Fibroblast of lung (primary cell): ENCODE data around the gene MEIS2. TPM values are rescaled to one million over a fixed set of nuclear protein-coding genes. Genes with fewer than 3 reads are reported as not detected.

Experiments used
- DNase-seq, 2 donors: peaks; one replicate each; pipeline versions ENCODE4 v3.0.0 to v3.0.0-alpha.2; 2010; ENCODE audit warnings: low read depth in 2 of 2
- H2AFZ ChIP-seq: 2 replicates; pipeline ENCODE4 v1.5.1; 2012; ENCODE audit warnings: low read length, control low read depth, inconsistent platforms
- H3K27ac ChIP-seq: 2 replicates; pipeline ENCODE4 v1.5.1; 2011; ENCODE audit warnings: low read length, control low read depth; ENCODE audit not compliant: insufficient read depth
- H3K27me3 ChIP-seq: 2 replicates; pipeline ENCODE4 v1.5.1; 2011; ENCODE audit warnings: mild to moderate bottlenecking, low read length; ENCODE audit not compliant: control insufficient read depth, insufficient read depth
- H3K36me3 ChIP-seq: 2 replicates; pipeline ENCODE4 v1.5.1; 2011; ENCODE audit warnings: low read length; ENCODE audit not compliant: control insufficient read depth, insufficient read depth
- H3K4me1 ChIP-seq: 2 replicates; pipeline ENCODE4 v1.5.1; 2011; ENCODE audit warnings: low read length; ENCODE audit not compliant: control insufficient read depth, insufficient read depth; ENCODE audit errors: extremely low read depth
- H3K4me2 ChIP-seq: 2 replicates; pipeline ENCODE4 v1.5.1; 2011; ENCODE audit warnings: low read length, control low read depth; ENCODE audit not compliant: insufficient read depth; ENCODE audit errors: extremely low read depth
- H3K4me3 ChIP-seq, 4 experiments: fragments of 200-600 bp in 1 of 4; sonication (generic) in 1 of 4; replicated peaks in 1 of 4; 2 replicates each; pipeline ENCODE4 v1.5.1; 2011 to 2016; ENCODE audit warnings: low read length in 4 of 4, low read depth in 3 of 4, mild to moderate bottlenecking in 3 of 4, control low read depth in 2 of 4, inconsistent platforms in 1 of 4, mixed read lengths in 1 of 4; ENCODE audit not compliant: insufficient read depth in 1 of 4; ENCODE audit errors: control extremely low read depth in 1 of 4
- H3K79me2 ChIP-seq: 2 replicates; pipeline ENCODE4 v1.5.1; 2012; ENCODE audit warnings: mild to moderate bottlenecking, low read length, inconsistent platforms; ENCODE audit not compliant: control insufficient read depth, insufficient read depth
- H3K9ac ChIP-seq: 2 replicates; pipeline ENCODE4 v1.5.1; 2011; ENCODE audit warnings: mild to moderate bottlenecking, low read length, control low read depth; ENCODE audit not compliant: insufficient read depth
- H3K9me3 ChIP-seq: 2 replicates; pipeline ENCODE4 v1.5.1; 2012; ENCODE audit warnings: low read depth, low read length; ENCODE audit not compliant: control insufficient read depth, insufficient read depth
- H4K20me1 ChIP-seq: 2 replicates; pipeline ENCODE4 v1.5.1; 2011; ENCODE audit warnings: low read length; ENCODE audit not compliant: control insufficient read depth, insufficient read depth; ENCODE audit errors: extremely low read depth
- EZH2 ChIP-seq: IDR thresholded peaks from 2 replicates; pipeline ENCODE4 v1.5.1; 2012; ENCODE audit warnings: low read length, control low read depth, mild to moderate bottlenecking; ENCODE audit errors: missing control alignments
- polyA plus RNA-seq, 2 donors: library from polyadenylated mRNA; depleted of rRNA in 1 of 2; stranded (reverse) in 1 of 2; unstranded in 1 of 2; fragments of >200 nt; gene quantifications; 2 replicates each; pipeline ENCODE4 v1.2.1, GENCODE V29; 2011 to 2012; ENCODE audit warnings: missing spikeins in 1 of 2
- total RNA-seq: library from RNA; depleted of rRNA; stranded (reverse); fragments of >200 nt; gene quantifications from 2 replicates; pipeline ENCODE4 v1.2.1, GENCODE V29; 2014
- TF ChIP-seq, protein P1 (sequence below), 2 donors: IDR thresholded peaks in 1 of 2; conservative IDR thresholded peaks in 1 of 2; 1 replicate in 1 of 2; 2 replicates in 1 of 2; pipeline ENCODE4 v1.5.1; 2011 to 2012; ENCODE audit warnings: low read length in 2 of 2, control low read depth in 1 of 2, inconsistent platforms in 1 of 2, low read depth in 1 of 2, mild to moderate bottlenecking in 1 of 2

Gene MEIS2
- total and polyA plus RNA-seq, 2 donors (not counting 1 experiment from before 2014, with no cell fraction given), result 31.0 to 37.1 TPM

- peak; percentile 21 to 70 for DNase-seq
- H3K4me2 ChIP-seq, result no peak overlapping the region
- H3K27me3 ChIP-seq, result no peaks in the 10 kb centered on the region
- no peaks in the 10 kb centered on the region for H3K79me2 ChIP-seq
- no peak overlapping the region for H2AFZ ChIP-seq
- H3K36me3 ChIP-seq, result no peaks in the 10 kb centered on the region
- H3K9me3 ChIP-seq, result no peaks in the 10 kb centered on the region
- H3K4me1 ChIP-seq, result no peaks in the 10 kb centered on the region
- no peaks in the 10 kb centered on the region for H4K20me1 ChIP-seq
- no peak overlapping the region for H3K27ac ChIP-seq
- no peak overlapping the region for H3K4me3 ChIP-seq
- H3K9ac ChIP-seq, result no peak overlapping the region
- no peak for TF ChIP-seq EZH2
- TF ChIP-seq, protein P1, sequence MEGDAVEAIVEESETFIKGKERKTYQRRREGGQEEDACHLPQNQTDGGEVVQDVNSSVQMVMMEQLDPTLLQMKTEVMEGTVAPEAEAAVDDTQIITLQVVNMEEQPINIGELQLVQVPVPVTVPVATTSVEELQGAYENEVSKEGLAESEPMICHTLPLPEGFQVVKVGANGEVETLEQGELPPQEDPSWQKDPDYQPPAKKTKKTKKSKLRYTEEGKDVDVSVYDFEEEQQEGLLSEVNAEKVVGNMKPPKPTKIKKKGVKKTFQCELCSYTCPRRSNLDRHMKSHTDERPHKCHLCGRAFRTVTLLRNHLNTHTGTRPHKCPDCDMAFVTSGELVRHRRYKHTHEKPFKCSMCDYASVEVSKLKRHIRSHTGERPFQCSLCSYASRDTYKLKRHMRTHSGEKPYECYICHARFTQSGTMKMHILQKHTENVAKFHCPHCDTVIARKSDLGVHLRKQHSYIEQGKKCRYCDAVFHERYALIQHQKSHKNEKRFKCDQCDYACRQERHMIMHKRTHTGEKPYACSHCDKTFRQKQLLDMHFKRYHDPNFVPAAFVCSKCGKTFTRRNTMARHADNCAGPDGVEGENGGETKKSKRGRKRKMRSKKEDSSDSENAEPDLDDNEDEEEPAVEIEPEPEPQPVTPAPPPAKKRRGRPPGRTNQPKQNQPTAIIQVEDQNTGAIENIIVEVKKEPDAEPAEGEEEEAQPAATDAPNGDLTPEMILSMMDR (conservative IDR thresholded peaks at IDR 0.05 in 1 of 2, IDR thresholded peaks at IDR 0.05 in 1 of 2; ENCODE audit: low read depth in 1 of 2, low read length in 2 of 2), result no peak
Observed at GRCh38 chr15:36965570-36966342, 134.6 kb downstream of the MEIS2 start.

- Histone ChIP-seq H3K27ac (no peak overlapping the region), H3K27me3 (no peaks in the 10 kb centered on the region), H3K79me2 (no peaks in the 10 kb centered on the region), H3K4me2 (no peak overlapping the region), H2AFZ (no peak overlapping the region), H3K36me3 (no peaks in the 10 kb centered on the region), H3K4me3 (no peak overlapping the region), H3K4me1 (no peaks in the 10 kb centered on the region), H3K9me3 (no peaks in the 10 kb centered on the region), H3K9ac (no peak overlapping the region), H4K20me1 (no peaks in the 10 kb centered on the region)
- DNase-seq, result no peak
- no peak for TF ChIP-seq EZH2
- TF ChIP-seq, protein P1 (conservative IDR thresholded peaks at IDR 0.05 in 1 of 2, IDR thresholded peaks at IDR 0.05 in 1 of 2; ENCODE audit: low read depth in 1 of 2, low read length in 2 of 2), result no peak
Observed at GRCh38 chr15:36964626-36965025, 135.7 kb downstream of the MEIS2 start.

DNA sequence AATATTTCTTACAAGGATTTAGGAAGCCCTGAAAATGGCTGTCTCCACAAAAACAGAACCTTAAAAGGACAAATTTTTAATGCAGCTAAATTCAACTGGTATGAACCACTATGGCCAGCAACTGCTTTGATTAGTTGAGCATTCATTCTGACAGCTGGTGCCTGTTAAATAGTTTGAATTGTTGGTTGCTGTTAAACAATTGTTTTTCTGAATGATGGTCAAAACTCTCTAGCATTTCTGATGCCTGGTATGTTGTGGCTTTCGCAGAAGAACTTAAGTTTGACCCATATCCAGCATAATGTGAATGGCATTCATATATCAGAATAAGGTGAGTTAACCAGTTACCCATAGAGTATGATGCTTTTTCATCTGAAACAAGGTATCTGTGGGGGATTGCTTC lies 138.4 kb downstream of the MEIS2 start:
- Histone ChIP-seq H2AFZ (no peak overlapping the region), H3K9ac (no peak overlapping the region), H3K27me3 (no peaks in the 10 kb centered on the region), H3K9me3 (no peaks in the 10 kb centered on the region), H4K20me1 (no peaks in the 10 kb centered on the region), H3K79me2 (no peaks in the 10 kb centered on the region), H3K4me2 (no peak overlapping the region), H3K4me3 (no peak overlapping the region), H3K4me1 (no peaks in the 10 kb centered on the region), H3K27ac (no peak overlapping the region), H3K36me3 (no peaks in the 10 kb centered on the region)
- no peak for TF ChIP-seq EZH2
- DNase-seq, result peak in 1 of 2 donors; percentile 82
